HepG2 (cell line): Measurements from ENCODE around the gene RHOT2. TPM values are rescaled to one million over a fixed set of nuclear protein-coding genes. Genes with fewer than 3 reads are reported as not detected.
A peak's percentile ranks its signal among the peaks of the same experiment; 100 is the strongest.

ENCODE experiments used
- BATF2 ChIP-seq: sonication (generic); formaldehyde crosslinking; IDR thresholded peaks from 2 replicates; pipeline ENCODE4 v1.8.0; 2022; ENCODE audit warnings: mild to moderate bottlenecking, missing genetic modification reagents, moderate library complexity
- BCL3 ChIP-seq: sonication (generic); formaldehyde crosslinking; IDR thresholded peaks from 2 replicates; pipeline ENCODE4 v1.5.1; 2020; ENCODE audit warnings: mild to moderate bottlenecking, missing genetic modification reagents, moderate library complexity
- CEBPB ChIP-seq: IDR thresholded peaks from 2 replicates; pipeline ENCODE4 v1.6.1; 2011; ENCODE audit warnings: low read depth, low read length, improper control_type of control experiment, borderline replicate concordance
- IRF1 ChIP-seq: sonication (generic); formaldehyde crosslinking; IDR thresholded peaks from 2 replicates; pipeline ENCODE4 v1.4.0; 2020; ENCODE audit warnings: low read depth, mild to moderate bottlenecking, missing genetic modification reagents
- MXD4 ChIP-seq: IDR thresholded peaks from 2 replicates; pipeline ENCODE4 v1.6.1; 2016; ENCODE audit warnings: mild to moderate bottlenecking, missing biosample characterization, missing genetic modification reagents
- NBN ChIP-seq: fragments of 450-650 bp; conservative IDR thresholded peaks from 2 replicates; pipeline ENCODE4 v1.6.1; 2017
- NFE2L1 ChIP-seq: sonication (generic); formaldehyde crosslinking; IDR thresholded peaks from 2 replicates; pipeline ENCODE4 v1.4.0; 2020; ENCODE audit warnings: missing genetic modification reagents, mild to moderate bottlenecking, borderline replicate concordance
- NR0B2 ChIP-seq: sonication (generic); formaldehyde crosslinking; IDR thresholded peaks from 2 replicates; pipeline ENCODE4 v1.4.0; 2020; ENCODE audit warnings: mild to moderate bottlenecking, missing genetic modification reagents
- RNF219 ChIP-seq: sonication (generic); formaldehyde crosslinking; IDR thresholded peaks from 2 replicates; pipeline ENCODE4 v1.5.0; 2020; ENCODE audit warnings: mild to moderate bottlenecking, missing genetic modification reagents
- SMAD1 ChIP-seq: sonication (generic); formaldehyde crosslinking; IDR thresholded peaks from 2 replicates; pipeline ENCODE4 v1.4.0; 2020; ENCODE audit warnings: missing genetic modification reagents, low read depth, mild to moderate bottlenecking, borderline replicate concordance
- ZBTB14 ChIP-seq: sonication (generic); formaldehyde crosslinking; IDR thresholded peaks from 2 replicates; pipeline ENCODE4 v1.4.0; 2020; ENCODE audit warnings: missing genetic modification reagents
- ZNF432 ChIP-seq: sonication (generic); formaldehyde crosslinking; IDR thresholded peaks from 2 replicates; pipeline ENCODE4 v1.5.0; 2020; ENCODE audit warnings: missing genetic modification reagents, mild to moderate bottlenecking, borderline replicate concordance
- ZNF543 ChIP-seq: sonication (generic); formaldehyde crosslinking; IDR thresholded peaks from 2 replicates; pipeline ENCODE4 v1.4.0; 2020; ENCODE audit warnings: mild to moderate bottlenecking, missing genetic modification reagents
- ZNF547 ChIP-seq: sonication (generic); formaldehyde crosslinking; IDR thresholded peaks from 2 replicates; pipeline ENCODE4 v1.5.1; 2020; ENCODE audit warnings: mild to moderate bottlenecking, missing genetic modification reagents
- ZNF772 ChIP-seq: sonication (generic); formaldehyde crosslinking; IDR thresholded peaks from 2 replicates; pipeline ENCODE4 v1.5.0; 2020; ENCODE audit warnings: mild to moderate bottlenecking, missing genetic modification reagents
- polyA plus RNA-seq, 8 experiments: library from polyadenylated mRNA; depleted of rRNA in 3 of 8; stranded (reverse) in 7 of 8; unstranded in 1 of 8; fragments of >200 nt; fragmentation: Illumina TruSeq in 4 of 8; extraction: Trizol in 4 of 8; gene quantifications; 2 replicates each; pipeline versions ENCODE4 v1.2.1 to v1.2.3, GENCODE V29; 2011 to 2016; ENCODE audit warnings: low read depth in 4 of 8, missing spikeins in 1 of 8, mixed read lengths in 1 of 8; ENCODE audit not compliant: insufficient read depth in 1 of 8
- total RNA-seq, 5 experiments: library from RNA; depleted of rRNA; stranded (reverse); fragments of >200 nt; fragmentation: Illumina TruSeq; extraction: Trizol; gene quantifications; 2 replicates each; pipeline ENCODE4 v1.2.3, GENCODE V29; 2016; ENCODE audit warnings: low read depth in 1 of 5
- TF ChIP-seq, protein P1 (sequence below): sonication (generic); formaldehyde crosslinking; IDR thresholded peaks from 2 replicates; pipeline ENCODE4 v1.8.0; 2022; ENCODE audit warnings: missing genetic modification reagents, mild to moderate bottlenecking, borderline replicate concordance
- TF ChIP-seq, protein P2 (sequence below): sonication (generic); formaldehyde crosslinking; IDR thresholded peaks from 2 replicates; pipeline ENCODE4 v1.5.0; 2020; ENCODE audit warnings: missing genetic modification reagents, mild to moderate bottlenecking, borderline replicate concordance
- TF ChIP-seq, protein P3 (sequence below): sonication (generic); formaldehyde crosslinking; IDR thresholded peaks from 2 replicates; pipeline ENCODE4 v1.5.0; 2020; ENCODE audit warnings: mild to moderate bottlenecking, missing genetic modification reagents, moderate library complexity

Gene RHOT2
- total and polyA plus RNA-seq, 2 of the 13 experiments (the other 11 are each of a cell fraction or from before 2014, with no cell fraction given), result 63.6 to 76.9 TPM

- no peak for TF ChIP-seq ZBTB14
- no peak for TF ChIP-seq NFE2L1 (CRISPR knock-in tag)
- TF ChIP-seq BATF2, result no peak
- no peak for TF ChIP-seq ZNF432
- TF ChIP-seq, protein P1, sequence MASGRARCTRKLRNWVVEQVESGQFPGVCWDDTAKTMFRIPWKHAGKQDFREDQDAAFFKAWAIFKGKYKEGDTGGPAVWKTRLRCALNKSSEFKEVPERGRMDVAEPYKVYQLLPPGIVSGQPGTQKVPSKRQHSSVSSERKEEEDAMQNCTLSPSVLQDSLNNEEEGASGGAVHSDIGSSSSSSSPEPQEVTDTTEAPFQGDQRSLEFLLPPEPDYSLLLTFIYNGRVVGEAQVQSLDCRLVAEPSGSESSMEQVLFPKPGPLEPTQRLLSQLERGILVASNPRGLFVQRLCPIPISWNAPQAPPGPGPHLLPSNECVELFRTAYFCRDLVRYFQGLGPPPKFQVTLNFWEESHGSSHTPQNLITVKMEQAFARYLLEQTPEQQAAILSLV, result no peak
- TF ChIP-seq, protein P2, sequence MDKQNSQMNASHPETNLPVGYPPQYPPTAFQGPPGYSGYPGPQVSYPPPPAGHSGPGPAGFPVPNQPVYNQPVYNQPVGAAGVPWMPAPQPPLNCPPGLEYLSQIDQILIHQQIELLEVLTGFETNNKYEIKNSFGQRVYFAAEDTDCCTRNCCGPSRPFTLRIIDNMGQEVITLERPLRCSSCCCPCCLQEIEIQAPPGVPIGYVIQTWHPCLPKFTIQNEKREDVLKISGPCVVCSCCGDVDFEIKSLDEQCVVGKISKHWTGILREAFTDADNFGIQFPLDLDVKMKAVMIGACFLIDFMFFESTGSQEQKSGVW (CRISPR knock-in tag), result no peak
- TF ChIP-seq, protein P3, sequence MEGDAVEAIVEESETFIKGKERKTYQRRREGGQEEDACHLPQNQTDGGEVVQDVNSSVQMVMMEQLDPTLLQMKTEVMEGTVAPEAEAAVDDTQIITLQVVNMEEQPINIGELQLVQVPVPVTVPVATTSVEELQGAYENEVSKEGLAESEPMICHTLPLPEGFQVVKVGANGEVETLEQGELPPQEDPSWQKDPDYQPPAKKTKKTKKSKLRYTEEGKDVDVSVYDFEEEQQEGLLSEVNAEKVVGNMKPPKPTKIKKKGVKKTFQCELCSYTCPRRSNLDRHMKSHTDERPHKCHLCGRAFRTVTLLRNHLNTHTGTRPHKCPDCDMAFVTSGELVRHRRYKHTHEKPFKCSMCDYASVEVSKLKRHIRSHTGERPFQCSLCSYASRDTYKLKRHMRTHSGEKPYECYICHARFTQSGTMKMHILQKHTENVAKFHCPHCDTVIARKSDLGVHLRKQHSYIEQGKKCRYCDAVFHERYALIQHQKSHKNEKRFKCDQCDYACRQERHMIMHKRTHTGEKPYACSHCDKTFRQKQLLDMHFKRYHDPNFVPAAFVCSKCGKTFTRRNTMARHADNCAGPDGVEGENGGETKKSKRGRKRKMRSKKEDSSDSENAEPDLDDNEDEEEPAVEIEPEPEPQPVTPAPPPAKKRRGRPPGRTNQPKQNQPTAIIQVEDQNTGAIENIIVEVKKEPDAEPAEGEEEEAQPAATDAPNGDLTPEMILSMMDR (CRISPR knock-in tag), result no peak
- no peak for TF ChIP-seq CEBPB
- no peak; the same call in 1 of the 2 replicates for TF ChIP-seq ZNF543 (CRISPR knock-in tag)
- no peak for TF ChIP-seq BCL3
- no peak for TF ChIP-seq IRF1 (CRISPR knock-in tag)
- TF ChIP-seq NBN, result no peak
- TF ChIP-seq NR0B2 (CRISPR knock-in tag), result no peak
- no peak for TF ChIP-seq ZNF547 (CRISPR knock-in tag)
- no peak for TF ChIP-seq ZNF772 (CRISPR knock-in tag)
- 0 out of 2 replicates have a peak, but pooled peaks have one; percentile 35 for TF ChIP-seq RNF219
- TF ChIP-seq MXD4 (CRISPR knock-in tag), result no peak
- TF ChIP-seq SMAD1 (CRISPR knock-in tag), result no peak
Observed at GRCh38 chr16:630815-631405, 37.0 kb upstream of the RHOT2 start, which contains the start of gene WFIKKN1 (continued).
